HuH-7.5 (cell line): ENCODE measurements around the gene ZBTB45.
"Not testable (repeated sequence)": the region's sequence is repeated elsewhere in the genome, so short reads cannot be mapped to it uniquely, and the experiment has no call there.

Experiments
- DNase-seq: peaks from one replicate; pipeline ENCODE4 v3.0.0; 2011; ENCODE audit warnings: low spot score

The ZBTB45 gene

DNA sequence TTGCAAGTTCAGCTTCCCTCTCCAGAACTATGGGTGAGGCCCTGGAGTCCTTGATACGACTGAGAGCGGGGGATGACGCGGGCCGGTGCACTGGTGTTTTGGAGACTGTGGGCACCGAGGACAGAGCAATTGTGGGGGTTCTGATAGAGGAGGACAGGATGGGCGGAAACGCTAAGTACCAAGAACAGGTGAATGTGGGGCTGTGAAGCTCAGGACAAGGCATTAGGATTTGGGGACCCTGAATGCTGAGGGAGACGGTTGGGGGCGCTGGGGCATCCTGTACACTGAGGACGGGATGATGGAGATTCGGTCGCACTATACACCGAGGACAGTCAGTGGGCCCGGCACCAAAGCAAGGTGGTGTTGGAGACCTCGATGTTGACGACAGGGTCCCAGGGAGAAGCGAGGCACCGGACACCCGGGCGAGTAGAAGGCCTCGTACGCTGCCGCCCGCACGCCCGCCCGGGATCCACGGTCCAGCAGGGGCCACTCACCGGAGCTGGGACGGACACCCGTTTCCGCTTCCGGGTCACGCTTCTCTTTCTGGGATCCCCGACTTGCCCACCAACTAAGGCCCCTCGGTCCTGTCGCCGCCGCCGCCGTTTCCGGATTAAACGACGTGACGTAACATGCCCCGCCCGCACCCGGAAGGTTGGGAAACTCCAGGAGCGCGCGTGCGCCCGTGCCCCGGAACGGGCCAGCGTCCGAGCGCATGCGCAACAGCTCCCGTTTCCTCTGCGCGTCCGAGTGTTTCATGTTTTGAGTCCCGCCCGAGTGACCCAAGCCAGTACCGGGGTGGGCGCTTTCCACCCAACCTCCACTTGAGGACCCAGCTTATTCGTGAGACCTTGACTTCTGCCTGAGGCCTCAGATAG is 35.1 kb upstream of the ZBTB45 start, which contains the start of gene CHMP2A:
Gene CHMP2A, minus strand, starts transcription at position 612 of the 875 bp plus-strand sequence. CDS start 893 bp downstream, outside the sequence.
- DNase-seq: peak; percentile 96

DNA sequence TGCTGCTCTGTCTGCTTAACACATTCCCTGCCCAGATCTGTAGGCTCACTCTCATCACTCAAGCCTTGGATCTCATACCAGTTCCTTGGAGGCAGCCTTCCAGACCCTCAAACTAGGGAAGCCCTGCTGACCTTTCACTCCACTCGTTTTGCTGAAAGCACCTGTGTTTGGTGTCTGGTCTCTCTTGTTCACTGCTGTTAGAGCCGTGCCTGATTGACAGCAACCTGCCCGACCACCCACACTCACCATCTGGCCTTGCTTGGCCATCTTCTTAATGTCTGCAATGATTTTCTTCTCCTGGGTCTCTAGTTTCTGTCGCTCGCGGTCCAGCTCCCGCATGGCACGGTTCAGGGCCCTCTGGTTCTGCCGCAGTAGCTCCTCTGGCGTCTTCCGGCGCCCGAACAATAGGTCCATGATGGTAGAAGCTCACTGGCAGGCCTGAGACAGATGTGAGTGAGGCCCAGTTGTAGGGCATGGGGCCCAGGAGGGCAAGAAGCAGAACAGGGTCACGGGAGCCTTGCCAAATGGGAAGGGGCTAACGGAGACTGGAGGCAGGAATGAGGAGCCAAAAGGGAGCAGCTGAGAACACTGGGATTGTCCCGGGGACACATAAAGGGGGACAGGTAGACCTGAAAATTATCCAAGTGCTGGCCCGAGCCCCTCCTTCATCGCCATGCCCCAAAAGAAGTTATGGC is 34.3 kb upstream of the ZBTB45 start:
- DNase-seq: no peak

DNA sequence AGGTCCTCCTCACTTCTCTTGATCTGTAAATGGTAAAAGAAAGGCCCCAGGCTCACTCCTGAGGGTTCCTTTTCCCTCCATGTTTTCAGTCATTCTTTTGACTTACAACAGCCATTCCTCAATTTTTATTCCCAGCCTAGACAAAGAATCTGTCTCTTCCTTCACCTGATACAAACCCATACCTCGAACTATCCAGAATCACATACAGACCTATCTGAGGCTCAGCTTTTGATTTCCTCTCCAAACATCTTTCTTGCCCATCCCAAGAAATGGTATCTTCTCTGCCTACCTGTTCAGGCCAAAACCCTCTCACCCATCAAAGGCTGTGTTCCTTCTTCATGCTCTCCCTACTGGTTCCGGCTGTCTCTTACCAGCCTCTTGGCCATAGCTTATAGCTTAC is 33.0 kb upstream of the ZBTB45 start:
- peak; percentile 18 for DNase-seq

DNA sequence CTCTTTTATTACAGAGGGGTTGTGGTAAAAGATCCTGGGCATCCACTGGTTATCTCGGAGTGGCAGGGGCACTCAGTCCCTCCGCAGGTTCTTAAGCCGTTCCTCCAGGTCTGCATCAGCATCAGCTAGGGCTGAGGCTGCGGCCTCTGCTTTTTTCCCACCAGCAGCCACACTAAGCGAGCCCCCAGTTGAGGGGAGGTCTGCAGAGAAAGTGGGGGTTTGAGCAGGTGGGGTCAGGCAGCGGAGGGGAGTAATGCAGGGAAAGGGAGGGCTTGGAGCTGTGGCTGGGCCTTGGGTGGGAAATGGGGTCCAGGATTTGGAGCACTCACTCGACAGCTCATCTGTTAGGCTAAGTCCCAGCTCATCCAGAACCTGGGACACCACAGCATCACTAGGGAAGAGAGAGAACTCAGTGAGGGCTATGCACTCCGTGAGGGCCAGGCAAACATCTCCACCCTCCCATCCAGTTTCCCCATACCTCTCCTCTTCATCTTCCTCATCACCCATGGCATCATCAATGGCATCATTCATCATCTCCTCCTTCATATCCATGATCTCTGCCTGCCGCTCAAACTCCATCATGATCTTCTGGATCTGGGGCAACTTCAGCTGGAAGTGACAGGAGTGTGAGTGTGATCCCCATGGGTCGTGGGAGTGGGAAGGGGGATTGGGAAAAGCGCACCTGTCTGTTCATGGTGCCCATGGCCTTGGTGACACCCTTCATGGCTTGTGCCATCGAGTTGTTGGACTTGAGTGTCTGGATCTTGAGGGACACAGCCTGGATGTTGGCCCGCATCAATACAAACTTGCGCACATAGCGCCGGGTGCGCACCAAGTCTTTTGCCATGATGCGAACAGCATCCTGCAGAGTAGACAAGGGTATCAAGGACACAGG is 32.2 kb upstream of the ZBTB45 start:
- peak; percentile 27 for DNase-seq

DNA sequence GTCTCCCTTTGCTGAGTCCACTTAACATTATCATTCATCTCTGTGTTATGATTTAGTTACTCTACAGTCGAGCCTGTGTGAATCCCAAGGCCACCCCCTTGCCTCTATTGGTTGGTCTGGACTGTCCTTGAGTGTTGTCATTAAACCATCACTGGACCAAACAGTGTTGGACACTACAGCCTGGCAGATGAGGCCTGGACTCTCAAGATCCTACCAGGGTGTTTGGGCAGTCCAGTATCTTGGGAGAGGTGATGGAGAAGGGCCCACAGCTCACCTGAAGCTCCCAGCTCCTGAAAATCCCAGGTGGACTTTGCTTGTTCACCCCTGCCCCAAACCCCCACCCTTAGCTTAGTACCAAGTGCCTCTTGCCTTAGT is 31.5 kb upstream of the ZBTB45 start:
- DNase-seq: no peak

DNA sequence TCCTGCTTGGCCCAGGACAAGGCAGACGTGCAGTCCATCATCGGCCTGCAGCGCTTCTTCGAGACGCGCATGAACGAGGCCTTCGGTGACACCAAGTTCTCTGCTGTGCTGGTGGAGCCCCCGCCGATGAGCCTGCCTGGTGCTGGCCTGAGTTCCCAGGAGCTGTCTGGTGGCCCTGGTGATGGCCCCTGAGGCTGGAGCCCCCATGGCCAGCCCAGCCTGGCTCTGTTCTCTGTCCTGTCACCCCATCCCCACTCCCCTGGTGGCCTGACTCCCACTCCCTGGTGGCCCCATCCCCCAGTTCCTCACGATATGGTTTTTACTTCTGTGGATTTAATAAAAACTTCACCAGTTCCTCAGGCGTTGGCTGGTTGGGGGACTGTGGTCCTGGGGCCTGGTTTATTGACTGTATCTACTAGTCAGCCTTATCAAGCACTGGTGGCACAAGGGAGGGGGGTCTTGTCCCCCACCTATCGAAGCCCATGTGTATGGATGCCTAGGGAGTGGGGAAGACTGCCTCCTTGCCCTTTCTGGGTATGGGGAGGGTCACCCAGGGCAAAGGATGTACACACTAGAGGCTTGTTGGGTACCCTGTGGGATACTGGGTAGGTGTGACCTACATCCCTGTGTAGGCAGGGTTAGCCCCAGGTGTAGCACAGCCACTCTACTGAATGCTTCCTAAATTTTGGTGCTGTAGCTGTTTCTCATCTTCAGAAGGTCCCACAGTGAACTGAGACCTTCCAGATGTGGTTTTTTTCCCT is 30.9 kb upstream of the ZBTB45 start:
- no peak for DNase-seq

DNA sequence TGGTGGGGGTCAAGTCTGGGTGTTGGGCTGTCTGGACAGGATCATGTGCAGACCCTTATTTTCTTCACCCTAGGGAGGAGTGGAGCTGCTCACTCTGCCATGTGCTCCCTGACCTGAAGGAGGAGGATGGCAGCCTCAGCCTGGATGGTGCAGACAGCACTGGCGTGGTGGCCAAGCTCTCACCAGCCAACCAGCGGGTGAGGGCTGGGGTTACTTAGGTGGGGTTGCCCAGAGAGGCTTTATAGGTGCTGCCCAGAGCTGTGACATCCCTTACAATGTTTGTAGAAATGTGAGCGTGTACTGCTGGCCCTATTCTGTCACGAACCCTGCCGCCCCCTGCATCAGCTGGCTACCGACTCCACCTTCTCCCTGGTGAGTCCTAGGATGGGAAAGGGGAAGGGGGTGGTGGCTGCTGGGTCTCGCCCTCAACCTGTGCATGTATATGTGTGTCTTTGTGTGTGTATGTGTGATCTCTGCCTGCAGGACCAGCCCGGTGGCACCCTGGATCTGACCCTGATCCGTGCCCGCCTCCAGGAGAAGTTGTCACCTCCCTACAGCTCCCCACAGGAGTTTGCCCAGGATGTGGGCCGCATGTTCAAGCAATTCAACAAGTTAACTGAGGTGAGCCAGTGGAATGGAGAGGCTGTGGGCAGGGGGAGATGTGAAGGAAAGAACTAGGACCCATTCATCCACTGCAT is 30.2 kb upstream of the ZBTB45 start:
- DNase-seq: no peak

DNA sequence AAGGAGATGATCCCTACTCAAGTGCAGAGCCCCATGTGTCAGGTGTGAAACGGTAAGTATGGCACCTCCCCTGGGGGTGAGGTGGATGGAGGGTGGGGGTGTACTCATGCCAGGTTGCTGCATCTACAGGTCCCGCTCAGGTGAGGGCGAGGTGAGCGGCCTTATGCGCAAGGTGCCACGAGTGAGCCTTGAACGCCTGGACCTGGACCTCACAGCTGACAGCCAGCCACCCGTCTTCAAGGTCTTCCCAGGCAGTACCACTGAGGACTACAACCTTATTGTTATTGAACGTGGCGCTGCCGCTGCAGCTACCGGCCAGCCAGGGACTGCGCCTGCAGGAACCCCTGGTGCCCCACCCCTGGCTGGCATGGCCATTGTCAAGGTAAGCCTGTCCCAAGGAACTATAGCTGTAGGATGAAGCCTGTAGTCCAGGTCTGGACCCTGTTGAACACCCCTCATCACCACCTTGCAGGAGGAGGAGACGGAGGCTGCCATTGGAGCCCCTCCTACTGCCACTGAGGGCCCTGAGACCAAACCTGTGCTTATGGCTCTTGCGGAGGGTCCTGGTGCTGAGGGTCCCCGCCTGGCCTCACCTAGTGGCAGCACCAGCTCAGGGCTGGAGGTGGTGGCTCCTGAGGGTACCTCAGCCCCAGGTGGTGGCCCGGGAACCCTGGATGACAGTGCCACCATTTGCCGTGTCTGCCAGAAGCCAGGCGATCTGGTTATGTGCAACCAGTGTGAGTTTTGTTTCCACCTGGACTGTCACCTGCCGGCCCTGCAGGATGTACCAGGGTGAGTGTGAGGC is 29.5 kb upstream of the ZBTB45 start:
- no peak for DNase-seq

DNA sequence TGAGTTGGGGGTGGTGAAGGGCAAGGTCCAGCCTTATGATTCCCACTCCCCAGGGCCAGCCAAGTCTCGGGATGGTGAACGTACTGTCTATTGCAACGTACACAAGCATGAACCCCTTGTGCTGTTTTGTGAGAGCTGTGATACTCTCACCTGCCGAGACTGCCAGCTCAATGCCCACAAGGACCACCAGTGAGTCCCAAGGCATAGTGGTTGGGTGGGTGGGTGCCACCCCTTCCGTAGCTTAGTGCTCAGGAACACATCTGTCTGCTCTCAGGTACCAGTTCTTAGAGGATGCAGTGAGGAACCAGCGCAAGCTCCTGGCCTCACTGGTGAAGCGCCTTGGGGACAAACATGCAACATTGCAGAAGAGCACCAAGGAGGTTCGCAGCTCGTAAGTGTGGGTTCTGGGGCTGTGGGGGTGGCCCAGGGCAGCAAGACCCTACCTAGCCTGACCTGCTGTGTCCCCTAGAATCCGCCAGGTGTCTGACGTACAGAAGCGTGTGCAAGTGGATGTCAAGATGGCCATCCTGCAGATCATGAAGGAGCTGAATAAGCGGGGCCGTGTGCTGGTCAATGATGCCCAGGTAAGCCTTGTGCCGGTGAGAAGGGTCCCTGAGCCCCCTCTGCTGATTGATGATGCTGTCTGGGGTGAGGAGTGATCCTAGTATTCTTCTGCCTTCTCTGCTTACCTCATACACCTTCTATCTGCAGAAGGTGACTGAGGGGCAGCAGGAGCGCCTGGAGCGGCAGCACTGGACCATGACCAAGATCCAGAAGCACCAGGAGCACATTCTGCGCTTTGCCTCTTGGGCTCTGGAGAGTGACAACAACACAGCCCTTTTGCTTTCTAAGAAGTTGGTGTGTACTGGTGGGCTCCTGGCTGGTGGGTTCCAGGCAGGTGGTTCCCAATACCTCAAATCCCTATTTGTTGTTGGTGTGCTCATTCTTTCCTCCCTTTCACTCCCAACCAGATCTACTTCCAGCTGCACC is 28.0 kb upstream of the ZBTB45 start:
- DNase-seq: no peak

DNA sequence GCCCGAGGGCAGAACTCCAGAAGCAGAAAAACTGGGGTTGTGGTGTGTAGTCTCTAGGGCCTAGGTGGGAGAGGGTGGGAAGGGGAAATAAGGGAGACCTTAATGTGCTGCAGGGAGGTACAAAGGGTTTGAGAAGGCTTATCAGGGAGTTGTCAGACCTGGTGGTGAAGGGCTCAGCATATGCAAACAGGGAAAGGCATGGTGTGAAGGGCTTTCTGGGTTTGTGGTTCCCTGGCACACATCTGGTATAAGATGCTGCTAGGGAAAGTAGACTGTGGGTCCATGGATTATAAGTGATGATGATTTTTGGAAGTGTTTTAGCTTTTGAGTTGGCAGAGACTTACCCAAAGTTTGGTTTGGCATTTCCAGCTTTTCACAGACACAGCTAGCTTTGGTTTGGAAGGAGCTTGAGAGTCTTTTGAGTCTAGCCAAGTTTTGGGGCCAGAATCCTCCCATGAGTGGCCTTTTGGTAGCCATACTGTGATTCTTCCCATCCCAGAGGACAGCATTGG is 26.5 kb upstream of the ZBTB45 start:
- peak; percentile 8 for DNase-seq

DNA sequence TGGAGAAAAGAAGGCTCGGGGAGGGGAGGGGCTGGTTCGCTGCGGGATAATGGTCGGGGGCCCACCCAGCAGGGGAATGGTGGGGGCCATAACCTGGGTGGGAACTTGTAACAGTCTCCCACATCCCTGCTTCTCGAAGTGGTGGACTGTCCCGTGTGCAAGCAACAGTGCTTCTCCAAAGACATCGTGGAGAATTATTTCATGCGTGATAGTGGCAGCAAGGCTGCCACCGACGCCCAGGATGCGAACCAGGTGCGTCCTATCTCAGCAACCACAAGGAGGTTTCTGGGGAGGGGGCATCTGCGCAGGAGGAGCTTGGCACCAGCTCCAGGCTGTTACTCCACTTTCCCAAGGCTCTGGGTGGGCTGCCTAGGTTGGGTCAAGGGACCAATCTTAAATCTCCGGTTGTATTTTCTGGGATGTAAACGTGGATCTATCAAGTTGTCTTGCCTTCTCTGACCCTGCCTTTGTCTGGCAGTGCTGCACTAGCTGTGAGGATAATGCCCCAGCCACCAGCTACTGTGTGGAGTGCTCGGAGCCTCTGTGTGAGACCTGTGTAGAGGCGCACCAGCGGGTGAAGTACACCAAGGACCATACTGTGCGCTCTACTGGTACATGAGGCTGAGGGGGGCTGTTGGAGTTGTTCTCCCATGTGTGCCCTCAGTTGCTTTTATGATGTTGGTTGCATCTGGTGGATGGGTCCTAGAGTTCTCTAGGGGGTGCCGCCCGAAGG is 25.8 kb upstream of the ZBTB45 start:
- DNase-seq: peak; percentile 11

DNA sequence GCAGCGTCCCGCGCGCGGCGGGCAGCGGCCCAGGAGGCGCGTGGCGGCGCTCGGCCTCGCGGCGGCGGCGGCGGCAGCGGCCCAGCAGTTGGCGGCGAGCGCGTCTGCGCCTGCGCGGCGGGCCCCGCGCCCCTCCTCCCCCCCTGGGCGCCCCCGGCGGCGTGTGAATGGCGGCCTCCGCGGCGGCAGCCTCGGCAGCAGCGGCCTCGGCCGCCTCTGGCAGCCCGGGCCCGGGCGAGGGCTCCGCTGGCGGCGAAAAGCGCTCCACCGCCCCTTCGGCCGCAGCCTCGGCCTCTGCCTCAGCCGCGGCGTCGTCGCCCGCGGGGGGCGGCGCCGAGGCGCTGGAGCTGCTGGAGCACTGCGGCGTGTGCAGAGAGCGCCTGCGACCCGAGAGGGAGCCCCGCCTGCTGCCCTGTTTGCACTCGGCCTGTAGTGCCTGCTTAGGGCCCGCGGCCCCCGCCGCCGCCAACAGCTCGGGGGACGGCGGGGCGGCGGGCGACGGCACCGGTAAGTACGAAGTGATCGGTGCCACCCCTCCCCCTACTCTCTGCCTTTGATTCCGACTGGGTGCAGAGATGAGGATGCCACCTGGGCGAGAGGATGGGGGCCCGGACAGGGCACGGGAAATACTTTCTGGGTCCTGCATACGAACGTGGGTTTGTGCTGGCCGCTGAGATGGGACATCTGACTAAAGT is 25.1 kb upstream of the ZBTB45 start:
- peak; percentile 78 for DNase-seq

DNA sequence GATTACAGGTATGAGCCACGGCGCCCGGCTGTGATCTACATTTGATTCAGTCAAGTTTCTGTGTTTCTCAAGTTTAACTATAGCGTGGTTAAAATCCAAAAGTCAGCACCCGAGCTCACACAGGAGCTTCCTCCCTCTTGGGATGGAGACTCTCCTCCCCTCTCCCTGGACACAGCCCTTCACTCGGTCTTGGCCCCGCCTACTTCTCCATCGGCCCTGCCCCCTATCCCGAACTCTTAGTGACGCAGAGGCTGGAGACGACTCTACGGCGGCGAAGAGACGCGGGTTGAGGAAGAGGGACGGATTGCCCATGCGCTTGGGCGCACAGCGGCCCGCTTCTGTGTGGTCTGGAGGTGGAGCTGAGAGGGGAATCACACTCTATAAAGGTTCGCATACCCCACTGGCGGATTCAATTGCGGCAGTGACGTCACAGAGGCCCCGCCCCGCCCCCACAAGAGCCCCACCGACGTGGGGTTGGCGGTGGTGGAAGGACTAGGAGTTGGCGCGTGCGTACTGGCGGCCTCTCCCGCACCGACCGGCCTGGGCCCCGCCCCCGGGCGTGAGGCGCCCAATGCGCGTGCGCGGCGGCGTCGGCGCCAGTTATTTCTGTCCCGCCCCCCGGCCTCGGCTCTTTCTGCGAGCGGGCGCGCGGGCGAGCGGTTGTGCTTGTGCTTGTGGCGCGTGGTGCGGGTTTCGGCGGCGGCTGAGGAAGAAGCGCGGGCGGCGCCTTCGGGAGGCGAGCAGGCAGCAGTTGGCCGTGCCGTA is 24.4 kb upstream of the ZBTB45 start, which contains the start of gene TRIM28:
Gene TRIM28, plus strand, starts transcription at position 239 of the 765 bp plus-strand sequence. CDS start 694 bp downstream, outside the sequence.
- DNase-seq: peak; percentile 99

DNA sequence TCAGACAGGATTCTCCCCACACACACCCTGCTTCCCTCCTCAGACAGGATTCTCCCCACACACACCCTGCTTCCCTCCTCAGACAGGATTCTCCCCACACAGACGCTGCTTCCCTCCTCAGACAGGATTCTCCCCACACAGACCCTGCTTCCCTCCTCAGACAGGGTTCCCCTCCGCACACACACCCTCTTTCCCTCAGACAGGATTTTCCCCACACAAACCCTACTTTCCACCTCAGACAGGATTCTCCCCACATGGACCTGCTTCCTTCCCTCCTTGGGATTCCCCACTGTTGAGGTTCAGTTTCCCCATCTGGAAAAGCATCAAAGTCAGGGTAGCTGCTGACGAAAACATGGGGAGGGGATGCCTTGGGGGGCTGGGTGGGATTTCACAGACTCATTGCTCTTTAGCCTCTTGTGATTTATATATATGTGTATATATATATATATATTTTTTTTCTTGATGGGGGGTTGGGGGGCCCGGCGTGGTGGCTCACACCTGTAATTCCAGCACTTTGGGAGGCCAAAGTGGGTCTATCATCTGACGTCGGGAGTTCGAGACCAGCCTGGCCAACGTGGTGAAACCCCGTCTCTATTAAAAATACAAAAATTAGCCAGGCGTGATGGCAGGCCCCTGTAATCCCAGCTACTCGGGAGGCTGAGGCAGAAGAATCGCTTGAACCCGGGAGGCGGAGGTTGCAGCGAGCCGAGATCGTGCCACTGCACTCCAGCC is 23.2 kb upstream of the ZBTB45 start:
- DNase-seq: not testable (repeated sequence)

DNA sequence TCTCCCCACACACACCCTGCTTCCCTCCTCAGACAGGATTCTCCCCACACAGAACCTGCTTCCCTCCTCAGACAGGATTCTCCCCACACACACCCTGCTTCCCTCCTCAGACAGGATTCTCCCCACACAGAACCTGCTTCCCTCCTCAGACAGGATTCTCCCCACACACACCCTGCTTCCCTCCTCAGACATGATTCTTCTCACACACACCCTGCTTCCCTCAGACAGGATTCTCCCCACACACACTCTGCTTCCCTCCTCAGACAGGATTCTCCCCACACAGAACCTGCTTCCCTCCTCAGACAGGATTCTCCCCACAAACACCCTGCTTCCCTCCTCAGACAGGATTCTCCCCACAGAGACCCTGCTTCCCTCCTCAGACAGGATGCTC is 19.6 kb upstream of the ZBTB45 start:
- not testable (repeated sequence) for DNase-seq
